ENCODE data around the gene SPTLC1. TPM values are rescaled to one million over a fixed set of nuclear protein-coding genes. Genes with fewer than 3 reads are reported as not detected.
A peak's percentile ranks its signal among the peaks of the same experiment; 100 is the strongest.
"Not testable (repeated sequence)": the region's sequence is repeated elsewhere in the genome, so short reads cannot be mapped to it uniquely, and the experiment has no call there.

The SPTLC1 gene
- total RNA-seq, 1 donor from 2014 or later = 64.0 TPM

DNA sequence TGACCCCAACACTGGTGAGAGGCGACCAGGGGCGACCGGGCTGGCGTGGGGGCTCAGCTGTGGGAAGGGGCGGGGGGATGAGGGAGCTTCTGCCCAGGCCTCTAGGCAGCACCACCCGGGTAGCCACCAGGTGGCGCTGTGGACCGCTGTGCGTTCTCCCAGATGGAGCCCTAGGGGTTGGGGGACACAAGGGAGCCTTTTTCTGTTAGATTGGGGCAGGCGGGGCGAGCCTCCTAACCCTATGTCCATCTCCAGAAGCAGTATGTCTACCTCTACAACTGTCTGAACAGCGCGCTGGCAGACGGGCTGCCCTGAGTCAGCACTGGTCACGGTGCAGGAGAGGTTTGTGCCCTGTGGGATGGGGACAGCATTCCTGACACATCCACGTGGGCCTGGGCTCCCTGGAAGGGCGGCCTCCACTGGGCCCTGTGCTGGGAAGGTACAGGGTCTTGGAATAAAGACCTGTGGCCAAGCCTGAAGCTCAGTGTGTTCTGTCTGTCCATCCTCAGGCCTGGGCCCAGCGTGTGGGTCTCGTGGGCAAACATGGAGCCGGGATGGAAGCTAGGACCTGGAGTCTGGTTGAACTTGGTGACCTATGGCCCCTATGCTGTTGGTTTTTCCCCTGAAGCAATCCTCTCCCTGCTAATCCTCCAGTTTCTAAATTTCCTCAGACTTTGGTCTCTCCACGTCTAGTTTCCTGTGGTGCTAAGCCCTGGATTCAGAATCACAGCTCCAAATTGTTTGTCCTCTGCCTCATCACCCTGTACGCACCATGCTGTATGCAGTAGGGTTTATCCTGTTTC lies 23.1 kb upstream of the SPTLC1 start:
- Mint-ChIP-seq H3K36me3 (ENCODE audit: low read depth) (no peaks in the 10 kb centered on the region), H3K27me3 (ENCODE audit: low read depth) (peaks cover 32% of the 10 kb centered on the region), H3K4me3 (ENCODE audit: low read depth) (no peak overlapping the region), H3K4me1 (ENCODE audit: low read depth) (peaks cover 12% of the 10 kb centered on the region), H3K9me3 (no peaks in the 10 kb centered on the region), H3K27ac (no peak overlapping the region)
- intact Hi-C loops (cut with micrococcal nuclease) = loop anchor here (5.0 to 10.0 kb wide), 2 partner anchors 494 to 656 kb away; no protein-coding TSS in a partner anchor
- DNase-seq (ENCODE audit: low spot score) = peak; percentile 63

DNA sequence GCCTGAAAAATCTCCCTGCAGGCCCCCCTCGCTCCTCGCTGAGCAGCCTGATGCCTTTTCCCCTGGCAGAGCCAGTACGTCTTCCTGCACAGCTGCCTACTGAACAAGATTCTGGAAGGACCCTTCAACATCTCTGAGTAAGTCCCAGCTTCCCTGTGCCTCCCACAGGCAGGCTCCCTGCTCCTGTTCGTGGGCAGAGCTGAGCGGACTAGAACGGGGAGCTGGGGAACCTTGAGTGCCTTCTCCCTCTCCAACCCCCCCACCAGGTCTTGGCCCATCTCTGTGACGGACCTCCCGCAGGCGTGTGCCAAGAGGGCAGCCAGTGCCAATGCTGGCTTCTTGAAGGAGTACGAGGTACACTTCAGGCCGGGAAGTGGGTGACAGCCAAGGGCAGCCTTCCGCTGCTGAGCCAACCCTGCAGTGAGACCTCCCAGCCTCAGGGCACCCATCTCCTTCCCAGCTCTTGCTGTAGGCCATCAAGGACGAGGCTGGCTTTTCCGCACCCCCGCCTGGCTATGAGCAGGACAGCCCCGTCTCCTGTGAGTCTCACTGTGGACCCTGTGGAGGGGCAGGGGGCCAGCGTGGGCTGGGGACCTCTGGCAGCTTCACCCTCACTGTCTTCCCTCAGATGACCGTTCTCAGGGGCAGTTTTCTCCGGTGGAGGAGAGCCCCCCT lies 21.1 kb upstream of the SPTLC1 start:
- Mint-ChIP-seq H3K9me3 (peaks cover 3% of the 10 kb centered on the region), H3K4me3 (ENCODE audit: low read depth) (no peak overlapping the region), H3K4me1 (ENCODE audit: low read depth) (peaks cover 12% of the 10 kb centered on the region), H3K27me3 (ENCODE audit: low read depth) (peaks cover 22% of the 10 kb centered on the region), H3K27ac (no peak overlapping the region), H3K36me3 (ENCODE audit: low read depth) (no peaks in the 10 kb centered on the region)
- intact Hi-C loops (cut with micrococcal nuclease) = loop anchor here (5.0 to 10.0 kb wide), 2 partner anchors 496 to 658 kb away; no protein-coding TSS in a partner anchor
- no peak for DNase-seq (ENCODE audit: low spot score)

GRCh38 chr9:92135576-92135975 lies 20.4 kb upstream of the SPTLC1 start:
- DNase-seq (ENCODE audit: low spot score) = no peak
- intact Hi-C loops (cut with micrococcal nuclease) = loop anchor here (5.0 to 10.0 kb wide), 2 partner anchors 497 to 659 kb away; no protein-coding TSS in a partner anchor
- Mint-ChIP-seq H3K4me1 (ENCODE audit: low read depth) (peaks cover 7% of the 10 kb centered on the region), H3K27me3 (ENCODE audit: low read depth) (peaks cover 24% of the 10 kb centered on the region), H3K9me3 (peaks cover 9% of the 10 kb centered on the region), H3K4me3 (ENCODE audit: low read depth) (no peak overlapping the region), H3K36me3 (ENCODE audit: low read depth) (no peaks in the 10 kb centered on the region), H3K27ac (no peak overlapping the region)

DNA sequence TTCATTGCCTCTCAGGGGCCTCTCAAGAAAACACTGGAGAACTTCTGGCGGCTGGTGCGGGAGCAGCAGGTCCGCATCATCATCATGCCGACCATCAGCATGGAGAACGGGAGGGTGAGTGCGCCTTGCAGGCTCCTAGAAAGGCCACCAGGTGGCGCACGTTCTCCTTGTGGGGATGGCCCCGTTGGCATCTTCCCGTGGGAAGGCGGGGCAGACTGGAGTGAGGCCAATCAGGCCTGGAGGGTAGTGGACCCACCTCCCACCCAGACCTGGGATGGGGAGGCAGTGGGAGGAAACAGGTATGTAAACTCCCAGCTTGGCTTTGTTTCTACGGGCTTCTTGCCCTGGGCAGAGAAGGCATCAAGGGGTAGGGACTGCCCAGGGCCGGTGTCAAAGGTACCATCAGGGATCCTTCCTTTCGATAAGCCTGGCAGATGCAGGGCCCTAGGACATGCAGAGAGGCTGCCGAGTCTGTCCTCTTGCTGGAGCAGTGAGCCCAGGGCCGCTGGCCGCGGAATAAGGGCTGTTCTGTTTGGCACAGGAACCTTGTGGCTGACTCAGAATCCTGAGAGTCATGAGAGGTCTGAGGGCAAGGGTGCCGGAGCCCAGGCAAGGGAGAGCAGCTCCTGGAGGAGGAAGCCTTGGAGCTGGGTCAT lies 18.9 kb upstream of the SPTLC1 start:
- H3K27ac Mint-ChIP-seq = no peak overlapping the region
- peak; percentile 67 for DNase-seq (ENCODE audit: low spot score)
- H3K4me1 Mint-ChIP-seq (ENCODE audit: low read depth) = peaks cover 6% of the 10 kb centered on the region
- intact Hi-C loops (cut with micrococcal nuclease) = loop anchor here (10.0 kb wide), 1 partner anchor 661 kb away; no protein-coding TSS in a partner anchor
- peaks cover 22% of the 10 kb centered on the region for H3K27me3 Mint-ChIP-seq (ENCODE audit: low read depth)
- H3K4me3 Mint-ChIP-seq (ENCODE audit: low read depth) = peak overlapping the region; percentile 57
- no peaks in the 10 kb centered on the region for H3K36me3 Mint-ChIP-seq (ENCODE audit: low read depth)
- peaks cover 9% of the 10 kb centered on the region for H3K9me3 Mint-ChIP-seq

GRCh38 chr9:92132913-92133312 lies 17.7 kb upstream of the SPTLC1 start:
- not testable (repeated sequence) for H3K36me3 Mint-ChIP-seq (ENCODE audit: low read depth); DNase-seq (ENCODE audit: low spot score); H3K9me3 Mint-ChIP-seq; H3K4me1 Mint-ChIP-seq (ENCODE audit: low read depth); H3K4me3 Mint-ChIP-seq (ENCODE audit: low read depth); H3K27ac Mint-ChIP-seq
- peaks cover 24% of the 10 kb centered on the region for H3K27me3 Mint-ChIP-seq (ENCODE audit: low read depth)
- intact Hi-C loops (cut with micrococcal nuclease) = loop anchor here (1.0 to 10.0 kb wide), 2 partner anchors 7 to 662 kb away; no protein-coding TSS in a partner anchor

GRCh38 chr9:92132501-92132900 lies 17.3 kb upstream of the SPTLC1 start:
- Mint-ChIP-seq H3K9me3 (peaks cover 9% of the 10 kb centered on the region), H3K27ac (no peak overlapping the region), H3K4me1 (ENCODE audit: low read depth) (peaks cover 6% of the 10 kb centered on the region), H3K27me3 (ENCODE audit: low read depth) (peaks cover 24% of the 10 kb centered on the region), H3K36me3 (ENCODE audit: low read depth) (no peaks in the 10 kb centered on the region), H3K4me3 (ENCODE audit: low read depth) (no peak overlapping the region)
- DNase-seq (ENCODE audit: low spot score) = no peak
- intact Hi-C loops (cut with micrococcal nuclease) = loop anchor here (1.0 to 10.0 kb wide), 2 partner anchors 8 to 662 kb away; no protein-coding TSS in a partner anchor

- H3K4me3 Mint-ChIP-seq (ENCODE audit: low read depth) = no peak overlapping the region
- intact Hi-C loops (cut with micrococcal nuclease) = no loop called here
These were observed 7.6 kb upstream of the SPTLC1 start for GRCh38 chr9:92122800-92123199.

GRCh38 chr9:92122061-92122460 lies 6.8 kb upstream of the SPTLC1 start:
- no peak for DNase-seq (ENCODE audit: low spot score)
- H3K27ac Mint-ChIP-seq = no peak overlapping the region
- H3K9me3 Mint-ChIP-seq = no peaks in the 10 kb centered on the region
- H3K4me3 Mint-ChIP-seq (ENCODE audit: low read depth) = no peak overlapping the region
- no peaks in the 10 kb centered on the region for H3K4me1 Mint-ChIP-seq (ENCODE audit: low read depth)
- no peaks in the 10 kb centered on the region for H3K36me3 Mint-ChIP-seq (ENCODE audit: low read depth)
- H3K27me3 Mint-ChIP-seq (ENCODE audit: low read depth) = peaks cover 10% of the 10 kb centered on the region
- intact Hi-C loops (cut with micrococcal nuclease) = no loop called here

More at GRCh38 chr9:92122800-92123199, 7.6 kb upstream of the SPTLC1 start:
- no peaks in the 10 kb centered on the region for H3K4me1 Mint-ChIP-seq (ENCODE audit: low read depth)
- no peaks in the 10 kb centered on the region for H3K36me3 Mint-ChIP-seq (ENCODE audit: low read depth)
- H3K27me3 Mint-ChIP-seq (ENCODE audit: low read depth) = peaks cover 10% of the 10 kb centered on the region
- H3K27ac Mint-ChIP-seq = no peak overlapping the region
- no peaks in the 10 kb centered on the region for H3K9me3 Mint-ChIP-seq
- DNase-seq (ENCODE audit: low spot score) = no peak

DNA sequence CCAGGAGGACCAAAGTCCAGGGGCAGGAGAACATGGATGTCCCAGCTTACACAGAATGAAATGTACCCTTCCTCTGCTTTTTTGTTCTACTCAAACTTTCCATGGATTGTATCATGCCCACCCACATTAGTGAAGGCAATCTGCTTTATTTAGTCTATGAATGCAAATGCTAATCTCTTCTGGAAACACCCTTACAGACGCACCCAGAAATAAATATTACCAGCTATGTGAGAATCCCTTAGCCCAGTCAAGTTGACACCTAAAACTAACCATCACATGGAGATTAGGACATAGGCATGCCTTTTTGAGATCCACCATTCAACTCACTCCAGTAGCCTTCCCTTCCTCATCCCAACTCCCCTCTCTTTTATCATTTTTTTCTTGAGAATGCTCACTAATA lies 6.1 kb upstream of the SPTLC1 start:
- no peaks in the 10 kb centered on the region for H3K36me3 Mint-ChIP-seq (ENCODE audit: low read depth)
- DNase-seq (ENCODE audit: low spot score) = no peak
- no peak overlapping the region for H3K27ac Mint-ChIP-seq
- peaks cover 8% of the 10 kb centered on the region for H3K27me3 Mint-ChIP-seq (ENCODE audit: low read depth)
- no peak overlapping the region for H3K4me3 Mint-ChIP-seq (ENCODE audit: low read depth)
- H3K9me3 Mint-ChIP-seq = no peaks in the 10 kb centered on the region
- peaks cover under 1% of the 10 kb centered on the region for H3K4me1 Mint-ChIP-seq (ENCODE audit: low read depth)
- intact Hi-C loops (cut with micrococcal nuclease) = no loop called here

DNA sequence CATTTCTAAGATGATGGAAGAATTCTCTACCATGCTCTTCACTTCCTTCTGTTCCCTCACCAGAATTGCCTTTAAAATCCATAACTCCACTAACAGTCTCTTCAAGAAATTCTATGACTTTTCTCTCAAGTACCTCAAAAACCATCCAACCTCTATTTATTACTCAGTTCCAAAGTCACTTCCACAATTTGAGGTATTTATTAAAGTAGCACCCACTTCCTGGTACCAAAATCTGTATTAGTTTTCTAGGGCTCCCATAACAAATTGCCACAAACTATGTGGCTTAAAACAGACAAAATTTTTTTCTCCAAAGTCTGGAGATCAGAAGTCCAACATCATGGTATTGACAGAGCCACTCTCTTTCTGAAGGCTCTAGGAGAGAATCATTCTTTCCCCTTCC lies 4.9 kb upstream of the SPTLC1 start:
- Mint-ChIP-seq H3K27ac (no peak overlapping the region), H3K9me3 (no peaks in the 10 kb centered on the region), H3K4me3 (ENCODE audit: low read depth) (no peak overlapping the region), H3K27me3 (ENCODE audit: low read depth) (peaks cover 8% of the 10 kb centered on the region), H3K4me1 (ENCODE audit: low read depth) (peaks cover 2% of the 10 kb centered on the region), H3K36me3 (ENCODE audit: low read depth) (no peaks in the 10 kb centered on the region)
- intact Hi-C loops (cut with micrococcal nuclease) = no loop called here
- DNase-seq (ENCODE audit: low spot score) = no peak

DNA sequence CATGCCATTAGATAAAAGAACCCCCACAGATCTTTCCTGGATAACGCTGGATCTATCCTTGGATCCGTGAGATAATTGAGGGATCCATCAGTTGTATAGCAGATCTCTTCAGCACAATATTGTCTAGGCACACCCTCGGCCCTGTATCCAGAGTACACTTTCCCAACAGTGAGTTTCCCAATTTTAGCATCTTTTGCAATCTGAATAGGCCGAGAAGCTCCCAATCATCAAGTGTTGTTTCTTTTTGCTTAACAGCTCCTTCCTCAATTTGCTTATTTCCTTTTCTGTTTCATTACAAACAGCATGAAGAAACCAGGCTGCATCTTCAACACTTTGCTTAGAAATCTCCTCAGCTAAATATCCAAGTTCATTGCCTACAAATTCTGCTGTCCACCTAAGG lies 4.4 kb upstream of the SPTLC1 start:
- intact Hi-C loops (cut with micrococcal nuclease) = no loop called here
- Mint-ChIP-seq H3K27ac (no peak overlapping the region), H3K4me1 (ENCODE audit: low read depth) (peaks cover 2% of the 10 kb centered on the region), H3K4me3 (ENCODE audit: low read depth) (no peak overlapping the region), H3K27me3 (ENCODE audit: low read depth) (peaks cover 8% of the 10 kb centered on the region), H3K36me3 (ENCODE audit: low read depth) (no peaks in the 10 kb centered on the region), H3K9me3 (no peaks in the 10 kb centered on the region)
- no peak for DNase-seq (ENCODE audit: low spot score)

DNA sequence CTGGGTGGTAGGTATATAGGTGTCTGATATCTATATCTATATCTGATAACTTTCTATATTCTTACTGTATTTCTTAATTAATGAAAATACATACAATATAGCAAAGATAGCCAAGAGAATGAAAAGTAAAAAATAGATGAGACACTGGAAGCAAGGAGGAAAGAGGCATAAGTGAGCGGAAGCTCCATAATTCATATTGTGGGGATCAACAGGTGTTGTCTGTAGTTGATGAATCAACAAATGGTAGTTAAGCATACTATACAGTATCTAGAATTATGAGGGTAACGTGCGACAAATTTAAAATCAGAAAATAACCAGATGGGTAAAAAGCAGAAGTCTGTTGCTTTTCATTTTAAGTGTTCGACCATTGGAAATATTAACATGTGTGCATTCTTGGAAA lies 7.1 kb downstream of the SPTLC1 start:
- no peak overlapping the region for H3K27ac Mint-ChIP-seq
- peaks cover 21% of the 10 kb centered on the region for H3K4me1 Mint-ChIP-seq (ENCODE audit: low read depth)
- no peaks in the 10 kb centered on the region for H3K27me3 Mint-ChIP-seq (ENCODE audit: low read depth)
- no peak for DNase-seq (ENCODE audit: low spot score)
- intact Hi-C loops (cut with micrococcal nuclease) = no loop called here
- peaks cover 55% of the 10 kb centered on the region for H3K36me3 Mint-ChIP-seq (ENCODE audit: low read depth)
- H3K9me3 Mint-ChIP-seq = no peaks in the 10 kb centered on the region
- no peak overlapping the region for H3K4me3 Mint-ChIP-seq (ENCODE audit: low read depth)

Measured in activated T-helper 2 cell treated with anti-CD3 and anti-CD28 coated beads, Interferon-gamma antibody, Interleukin-2, Interleukin-4, amounts not matched to agents 10 μg/mL and 5 μg/mL and 100 μg/mL, durations not matched to agents 14 hours and 24 hours and 36 hours (primary cell).